ENCODE measurements around the gene GPR68. TPM values are rescaled to one million over a fixed set of nuclear protein-coding genes. Genes with fewer than 3 reads are reported as not detected.

The GPR68 gene
- polyA plus RNA-seq, 2 of the 4 experiments (the other 2 are of a cell fraction): 0.09 TPM

DNA sequence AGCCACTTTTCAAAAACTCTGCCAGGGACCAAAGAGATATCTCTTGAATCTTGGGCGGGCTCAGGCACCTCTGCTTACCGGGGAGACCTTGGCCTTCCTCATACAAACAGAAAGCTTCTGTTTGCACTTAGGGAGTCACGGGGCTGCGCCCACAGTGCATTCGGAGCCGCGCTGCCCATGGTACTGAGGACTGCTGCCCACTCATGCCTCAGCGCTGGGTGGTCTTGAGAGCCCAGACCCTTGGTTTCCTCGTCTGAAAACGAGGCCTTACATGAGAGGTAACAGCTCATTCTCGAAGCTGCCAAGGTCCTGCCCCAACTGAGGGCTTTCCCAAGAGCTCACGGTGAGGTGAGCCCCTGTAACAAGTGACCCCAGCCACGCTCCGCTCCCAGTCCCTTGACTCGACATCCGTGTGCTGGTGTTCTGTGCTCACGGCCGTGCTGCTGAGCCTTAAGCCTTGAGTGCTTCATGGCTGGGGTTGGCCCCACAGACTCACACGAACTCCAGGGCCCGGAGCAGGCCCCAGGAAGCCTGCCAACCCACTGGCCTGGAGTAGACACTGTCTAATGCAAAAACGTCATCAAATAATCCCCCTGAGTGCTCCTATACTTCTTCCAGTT lies 47.4 kb upstream of the GPR68 start (continued):
- TF ChIP-seq RARB (CRISPR knock-in tag; IDR thresholded peaks at IDR 0.05) (no peak), FOXS1 (CRISPR knock-in tag; IDR thresholded peaks at IDR 0.05) (no peak), ZFP36 (IDR thresholded peaks at IDR 0.05; ENCODE audit: borderline replicate concordance, partially characterized antibody) (no peak), MAZ (IDR thresholded peaks at IDR 0.05; ENCODE audit: borderline replicate concordance, low read depth, low read length) (no peak), NPAS2 (CRISPR knock-in tag; IDR thresholded peaks at IDR 0.05; ENCODE audit: borderline replicate concordance) (no peak), EP300 (IDR thresholded peaks at IDR 0.05) (no peak)
- TF ChIP-seq, protein P1, sequence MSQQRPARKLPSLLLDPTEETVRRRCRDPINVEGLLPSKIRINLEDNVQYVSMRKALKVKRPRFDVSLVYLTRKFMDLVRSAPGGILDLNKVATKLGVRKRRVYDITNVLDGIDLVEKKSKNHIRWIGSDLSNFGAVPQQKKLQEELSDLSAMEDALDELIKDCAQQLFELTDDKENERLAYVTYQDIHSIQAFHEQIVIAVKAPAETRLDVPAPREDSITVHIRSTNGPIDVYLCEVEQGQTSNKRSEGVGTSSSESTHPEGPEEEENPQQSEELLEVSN (IDR thresholded peaks at IDR 0.05; ENCODE audit: borderline replicate concordance, low read depth): no peak
- TF ChIP-seq, protein P2, sequence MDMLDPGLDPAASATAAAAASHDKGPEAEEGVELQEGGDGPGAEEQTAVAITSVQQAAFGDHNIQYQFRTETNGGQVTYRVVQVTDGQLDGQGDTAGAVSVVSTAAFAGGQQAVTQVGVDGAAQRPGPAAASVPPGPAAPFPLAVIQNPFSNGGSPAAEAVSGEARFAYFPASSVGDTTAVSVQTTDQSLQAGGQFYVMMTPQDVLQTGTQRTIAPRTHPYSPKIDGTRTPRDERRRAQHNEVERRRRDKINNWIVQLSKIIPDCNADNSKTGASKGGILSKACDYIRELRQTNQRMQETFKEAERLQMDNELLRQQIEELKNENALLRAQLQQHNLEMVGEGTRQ (IDR thresholded peaks at IDR 0.05): no peak
- TF ChIP-seq, protein P3, sequence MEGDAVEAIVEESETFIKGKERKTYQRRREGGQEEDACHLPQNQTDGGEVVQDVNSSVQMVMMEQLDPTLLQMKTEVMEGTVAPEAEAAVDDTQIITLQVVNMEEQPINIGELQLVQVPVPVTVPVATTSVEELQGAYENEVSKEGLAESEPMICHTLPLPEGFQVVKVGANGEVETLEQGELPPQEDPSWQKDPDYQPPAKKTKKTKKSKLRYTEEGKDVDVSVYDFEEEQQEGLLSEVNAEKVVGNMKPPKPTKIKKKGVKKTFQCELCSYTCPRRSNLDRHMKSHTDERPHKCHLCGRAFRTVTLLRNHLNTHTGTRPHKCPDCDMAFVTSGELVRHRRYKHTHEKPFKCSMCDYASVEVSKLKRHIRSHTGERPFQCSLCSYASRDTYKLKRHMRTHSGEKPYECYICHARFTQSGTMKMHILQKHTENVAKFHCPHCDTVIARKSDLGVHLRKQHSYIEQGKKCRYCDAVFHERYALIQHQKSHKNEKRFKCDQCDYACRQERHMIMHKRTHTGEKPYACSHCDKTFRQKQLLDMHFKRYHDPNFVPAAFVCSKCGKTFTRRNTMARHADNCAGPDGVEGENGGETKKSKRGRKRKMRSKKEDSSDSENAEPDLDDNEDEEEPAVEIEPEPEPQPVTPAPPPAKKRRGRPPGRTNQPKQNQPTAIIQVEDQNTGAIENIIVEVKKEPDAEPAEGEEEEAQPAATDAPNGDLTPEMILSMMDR (IDR thresholded peaks at IDR 0.05): no peak

DNA sequence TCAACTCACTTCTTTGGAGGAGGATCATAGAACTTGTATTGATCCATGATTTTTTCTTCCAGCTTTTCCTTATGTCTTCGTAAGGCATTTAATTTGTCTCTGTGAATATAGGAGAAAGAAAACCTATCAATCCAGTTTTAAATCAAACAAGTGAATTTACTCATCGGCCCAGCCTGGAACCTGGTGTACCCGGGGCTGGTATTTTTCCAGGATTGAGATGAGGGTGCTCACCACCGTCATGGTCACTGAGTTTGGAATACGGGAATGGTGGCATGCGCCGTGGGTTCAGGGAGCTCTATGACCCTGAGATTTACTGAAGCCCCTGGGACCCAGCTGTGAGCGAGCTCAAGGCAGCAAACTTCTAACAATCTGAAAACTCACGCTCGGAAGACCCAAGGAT lies 46.5 kb upstream of the GPR68 start:
- CTCF ChIA-PET: interaction anchor here (0.7 to 9.8 kb wide), 7 partner anchors 32 to 388 kb away, joined by 3 to 169 read pairs (median 4); no protein-coding TSS in a partner anchor
- no peak for FAIRE-seq

More for the DNA sequence above, 46.5 kb upstream of the GPR68 start:
- ATAC-seq: no peak
- POLR2A ChIA-PET: no interaction called here
- no peak overlapping the region for H3K4me3 ChIP-seq
- H3K4me2 ChIP-seq: no peak overlapping the region
- no peak overlapping the region for H3K27ac ChIP-seq
- 92% methylated on average over 10 of the region's 10 CpGs for WGBS (ENCODE audit: missing lambda C conversion rate)
- no peak for DNase-seq (ENCODE audit: low read depth in 1 of 2, low spot score in 1 of 2)
- H3K4me1 ChIP-seq: no peaks in the 10 kb centered on the region
- TF ChIP-seq JUNB (IDR thresholded peaks at IDR 0.05): no peak
- TF ChIP-seq KDM5A (IDR thresholded peaks at IDR 0.05): no peak
- no peak for TF ChIP-seq FOSL2 (IDR thresholded peaks at IDR 0.05)
- no peak for TF ChIP-seq FOSL2 (CRISPR knock-in tag; IDR thresholded peaks at IDR 0.05)
- no peak for TF ChIP-seq GATA3 (IDR thresholded peaks at IDR 0.05; ENCODE audit: borderline replicate concordance)
- no peak for TF ChIP-seq CHD2 (IDR thresholded peaks at IDR 0.05; ENCODE audit: low read length, partially characterized antibody)
- no peak for TF ChIP-seq TFCP2L1 (CRISPR knock-in tag; IDR thresholded peaks at IDR 0.05)
- TF ChIP-seq, protein P4, sequence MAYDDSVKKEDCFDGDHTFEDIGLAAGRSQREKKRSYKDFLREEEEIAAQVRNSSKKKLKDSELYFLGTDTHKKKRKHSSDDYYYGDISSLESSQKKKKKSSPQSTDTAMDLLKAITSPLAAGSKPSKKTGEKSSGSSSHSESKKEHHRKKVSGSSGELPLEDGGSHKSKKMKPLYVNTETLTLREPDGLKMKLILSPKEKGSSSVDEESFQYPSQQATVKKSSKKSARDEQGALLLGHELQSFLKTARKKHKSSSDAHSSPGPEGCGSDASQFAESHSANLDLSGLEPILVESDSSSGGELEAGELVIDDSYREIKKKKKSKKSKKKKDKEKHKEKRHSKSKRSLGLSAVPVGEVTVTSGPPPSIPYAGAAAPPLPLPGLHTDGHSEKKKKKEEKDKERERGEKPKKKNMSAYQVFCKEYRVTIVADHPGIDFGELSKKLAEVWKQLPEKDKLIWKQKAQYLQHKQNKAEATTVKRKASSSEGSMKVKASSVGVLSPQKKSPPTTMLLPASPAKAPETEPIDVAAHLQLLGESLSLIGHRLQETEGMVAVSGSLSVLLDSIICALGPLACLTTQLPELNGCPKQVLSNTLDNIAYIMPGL (CRISPR knock-in tag; IDR thresholded peaks at IDR 0.05; ENCODE audit: borderline replicate concordance): no peak
- TF ChIP-seq TP53 (CRISPR knock-in tag; IDR thresholded peaks at IDR 0.05): no peak
- TF ChIP-seq NPAS2 (CRISPR knock-in tag; IDR thresholded peaks at IDR 0.05; ENCODE audit: borderline replicate concordance): no peak
- TF ChIP-seq, protein P5, sequence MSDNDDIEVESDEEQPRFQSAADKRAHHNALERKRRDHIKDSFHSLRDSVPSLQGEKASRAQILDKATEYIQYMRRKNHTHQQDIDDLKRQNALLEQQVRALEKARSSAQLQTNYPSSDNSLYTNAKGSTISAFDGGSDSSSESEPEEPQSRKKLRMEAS (IDR thresholded peaks at IDR 0.05): no peak
- TF ChIP-seq, protein P6, sequence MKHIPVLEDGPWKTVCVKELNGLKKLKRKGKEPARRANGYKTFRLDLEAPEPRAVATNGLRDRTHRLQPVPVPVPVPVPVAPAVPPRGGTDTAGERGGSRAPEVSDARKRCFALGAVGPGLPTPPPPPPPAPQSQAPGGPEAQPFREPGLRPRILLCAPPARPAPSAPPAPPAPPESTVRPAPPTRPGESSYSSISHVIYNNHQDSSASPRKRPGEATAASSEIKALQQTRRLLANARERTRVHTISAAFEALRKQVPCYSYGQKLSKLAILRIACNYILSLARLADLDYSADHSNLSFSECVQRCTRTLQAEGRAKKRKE (CRISPR knock-in tag; IDR thresholded peaks at IDR 0.05; ENCODE audit: low read depth): no peak
- TF ChIP-seq MYC (IDR thresholded peaks at IDR 0.05; ENCODE audit: borderline replicate concordance, low read length): no peak
- TF ChIP-seq HEYL (CRISPR knock-in tag; IDR thresholded peaks at IDR 0.05): no peak
- TF ChIP-seq ZNF302 (CRISPR knock-in tag; IDR thresholded peaks at IDR 0.05): no peak
- no peak for TF ChIP-seq PHF8 (IDR thresholded peaks at IDR 0.05; ENCODE audit: borderline replicate concordance, low read depth)
- TF ChIP-seq ZC3H11A (IDR thresholded peaks at IDR 0.05): no peak
- TF ChIP-seq RAD21 (conservative IDR thresholded peaks at IDR 0.05 in 1 of 2, IDR thresholded peaks at IDR 0.05 in 1 of 2): no peak
- TF ChIP-seq, protein P7, sequence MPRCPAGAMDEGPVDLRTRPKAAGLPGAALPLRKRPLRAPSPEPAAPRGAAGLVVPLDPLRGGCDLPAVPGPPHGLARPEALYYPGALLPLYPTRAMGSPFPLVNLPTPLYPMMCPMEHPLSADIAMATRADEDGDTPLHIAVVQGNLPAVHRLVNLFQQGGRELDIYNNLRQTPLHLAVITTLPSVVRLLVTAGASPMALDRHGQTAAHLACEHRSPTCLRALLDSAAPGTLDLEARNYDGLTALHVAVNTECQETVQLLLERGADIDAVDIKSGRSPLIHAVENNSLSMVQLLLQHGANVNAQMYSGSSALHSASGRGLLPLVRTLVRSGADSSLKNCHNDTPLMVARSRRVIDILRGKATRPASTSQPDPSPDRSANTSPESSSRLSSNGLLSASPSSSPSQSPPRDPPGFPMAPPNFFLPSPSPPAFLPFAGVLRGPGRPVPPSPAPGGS (IDR thresholded peaks at IDR 0.05): no peak
- no peak for TF ChIP-seq FOXS1 (CRISPR knock-in tag; IDR thresholded peaks at IDR 0.05)
- TF ChIP-seq EP300 (IDR thresholded peaks at IDR 0.05): no peak
- no peaks in the 10 kb centered on the region for H3K9me3 ChIP-seq
